Loucy (cell line): Measurements from ENCODE around the gene KIRREL3.

ENCODE experiments used
- H2AFZ ChIP-seq: fragments of 200-600 bp; sonication (generic); 2 replicates; pipeline ENCODE4 v1.6.0; 2016; ENCODE audit warnings: antibody characterized with exemption, mild to moderate bottlenecking, low read length, moderate library complexity
- H3F3A ChIP-seq: fragments of 200-600 bp; 2 replicates; pipeline ENCODE4 v1.6.0; 2016; ENCODE audit warnings: antibody characterized with exemption, low read depth, mild to moderate bottlenecking
- H3K27me3 ChIP-seq: fragments of 200-600 bp; sonication (generic); 2 replicates; pipeline ENCODE4 v1.6.1; 2014; ENCODE audit warnings: low read length, mild to moderate bottlenecking; ENCODE audit not compliant: insufficient read depth, poor library complexity, severe bottlenecking
- H3K36me3 ChIP-seq: fragments of 200-600 bp; sonication (generic); 2 replicates; pipeline ENCODE4 v1.6.1; 2016; ENCODE audit warnings: low read length; ENCODE audit not compliant: insufficient read depth
- H3K4me1 ChIP-seq: fragments of 200-600 bp; sonication (generic); 2 replicates; pipeline ENCODE4 v1.5.1; 2014; ENCODE audit warnings: low read length, mild to moderate bottlenecking; ENCODE audit not compliant: insufficient read depth, poor library complexity, severe bottlenecking
- H3K4me2 ChIP-seq: fragments of 200-600 bp; sonication (generic); 2 replicates; pipeline ENCODE4 v1.6.0; 2014; ENCODE audit warnings: antibody characterized with exemption, low read length, low read depth, mild to moderate bottlenecking; ENCODE audit not compliant: poor library complexity, severe bottlenecking
- H3K4me3 ChIP-seq: fragments of 200-600 bp; sonication (generic); 2 replicates; pipeline ENCODE4 v1.5.1; 2014; ENCODE audit warnings: low read length, mild to moderate bottlenecking, mixed read lengths; ENCODE audit not compliant: poor library complexity, severe bottlenecking
- H3K79me2 ChIP-seq: fragments of 200-600 bp; sonication (generic); 2 replicates; pipeline ENCODE4 v1.6.1; 2014; ENCODE audit warnings: low read length; ENCODE audit not compliant: insufficient read depth
- H3K9ac ChIP-seq: fragments of 200-600 bp; sonication (generic); 2 replicates; pipeline ENCODE4 v1.6.0; 2014; ENCODE audit warnings: mild to moderate bottlenecking, low read depth, low read length, moderate library complexity; ENCODE audit not compliant: poor library complexity, severe bottlenecking
- H3K9me2 ChIP-seq: fragments of 200-600 bp; sonication (generic); replicated peaks from 2 replicates; pipeline ENCODE4 v1.6.1; 2016; ENCODE audit warnings: low read depth, low read length, mixed read lengths
- H3K9me3 ChIP-seq: fragments of 200-600 bp; sonication (generic); 2 replicates; pipeline ENCODE4 v1.6.1; 2014; ENCODE audit warnings: mild to moderate bottlenecking, antibody characterized with exemption, low read length, low read depth; ENCODE audit not compliant: insufficient read depth
- H4K20me1 ChIP-seq: fragments of 200-600 bp; sonication (generic); 2 replicates; pipeline ENCODE4 v1.6.0; 2014; ENCODE audit warnings: antibody characterized with exemption, low read length, mild to moderate bottlenecking; ENCODE audit not compliant: insufficient read depth, poor library complexity, severe bottlenecking
- CTCF ChIP-seq: fragments of 200-600 bp; sonication (generic); conservative IDR thresholded peaks from 2 replicates; pipeline ENCODE4 v1.5.1; 2014; ENCODE audit warnings: mild to moderate bottlenecking, antibody characterized with exemption, low read length
- EZH2phosphoT487 ChIP-seq: fragments of 200-600 bp; IDR thresholded peaks from 2 replicates; pipeline ENCODE4 v1.6.1; 2018; ENCODE audit warnings: antibody characterized with exemption, mild to moderate bottlenecking, moderate library complexity, borderline replicate concordance

Gene KIRREL3

DNA sequence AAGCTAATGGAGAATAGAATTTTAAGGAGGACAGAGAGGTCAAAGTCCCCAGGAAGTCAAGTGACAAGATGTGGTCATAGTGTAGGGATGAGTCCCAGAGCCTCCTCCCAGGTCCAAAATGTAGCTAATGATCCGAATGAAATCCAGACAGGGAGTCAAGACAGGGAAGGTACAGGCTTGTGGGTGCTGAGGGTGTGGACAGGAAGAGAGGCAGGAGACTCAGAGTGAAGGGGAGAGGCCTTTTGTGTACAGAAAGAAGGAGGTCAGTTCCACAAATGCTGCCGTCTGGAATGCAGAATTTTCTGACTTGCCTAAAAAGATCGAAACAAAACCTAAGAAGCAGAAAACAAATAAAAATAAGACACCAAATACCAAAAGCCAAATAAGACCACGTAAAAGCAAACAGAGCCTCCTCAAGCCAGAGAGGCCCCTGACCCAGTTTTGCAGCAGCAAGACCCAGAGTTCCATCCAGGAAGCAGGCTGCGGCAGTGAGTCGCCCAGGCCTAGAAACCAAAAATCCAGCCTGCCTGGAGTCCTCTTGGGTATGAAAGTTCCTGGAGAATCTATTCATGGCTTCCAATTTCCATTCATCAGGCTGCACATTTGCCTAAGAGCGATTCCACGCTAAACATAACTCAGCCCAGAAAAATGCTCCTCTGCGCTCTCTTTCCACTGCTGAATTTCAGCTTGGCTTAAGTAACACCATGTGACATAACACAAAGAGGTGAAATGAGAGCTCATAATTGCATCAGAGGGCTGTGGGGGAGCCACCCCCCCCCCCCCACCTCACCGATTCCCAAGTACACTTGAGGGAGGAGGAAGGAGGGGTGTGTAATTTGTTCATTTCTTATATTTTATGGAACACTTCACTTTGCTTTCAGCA is 71.2 kb downstream of the KIRREL3 start:
- H3K4me3 ChIP-seq = no peak overlapping the region
- H3K79me2 ChIP-seq = no peaks in the 10 kb centered on the region
- no peaks in the 10 kb centered on the region for H4K20me1 ChIP-seq
- no peaks in the 10 kb centered on the region for H3K9me3 ChIP-seq
- no peak overlapping the region for H3K9ac ChIP-seq
- no peak overlapping the region for H3K4me2 ChIP-seq
- H3F3A ChIP-seq = no peaks in the 10 kb centered on the region
- no peak overlapping the region for H2AFZ ChIP-seq
- TF ChIP-seq EZH2phosphoT487 (no peak), CTCF (no peak)
- no peaks in the 10 kb centered on the region for H3K27me3 ChIP-seq
- H3K4me1 ChIP-seq = no peaks in the 10 kb centered on the region
- H3K9me2 ChIP-seq = no peaks in the 10 kb centered on the region
- H3K36me3 ChIP-seq = no peaks in the 10 kb centered on the region

GRCh38 chr11:126927623-126928022 is 72.9 kb downstream of the KIRREL3 start:
- no peak overlapping the region for H3K4me3 ChIP-seq
- H2AFZ ChIP-seq = no peak overlapping the region
- H3K9me3 ChIP-seq = no peaks in the 10 kb centered on the region
- H3K4me1 ChIP-seq = no peaks in the 10 kb centered on the region
- H3K79me2 ChIP-seq = no peaks in the 10 kb centered on the region
- no peaks in the 10 kb centered on the region for H4K20me1 ChIP-seq
- H3K27me3 ChIP-seq = no peaks in the 10 kb centered on the region
- no peaks in the 10 kb centered on the region for H3K36me3 ChIP-seq
- TF ChIP-seq EZH2phosphoT487 (no peak), CTCF (no peak)
- no peak overlapping the region for H3K4me2 ChIP-seq
- no peak overlapping the region for H3K9ac ChIP-seq
- no peaks in the 10 kb centered on the region for H3F3A ChIP-seq
- no peaks in the 10 kb centered on the region for H3K9me2 ChIP-seq

- no peaks in the 10 kb centered on the region for H3K9me2 ChIP-seq
- no peaks in the 10 kb centered on the region for H3K27me3 ChIP-seq
- no peaks in the 10 kb centered on the region for H3K36me3 ChIP-seq
- H3K4me3 ChIP-seq = no peak overlapping the region
- no peaks in the 10 kb centered on the region for H3K79me2 ChIP-seq
- H3K9ac ChIP-seq = no peak overlapping the region
- H3K9me3 ChIP-seq = no peaks in the 10 kb centered on the region
- H2AFZ ChIP-seq = no peak overlapping the region
- no peaks in the 10 kb centered on the region for H3K4me1 ChIP-seq
- TF ChIP-seq EZH2phosphoT487 (no peak), CTCF (no peak)
- H3K4me2 ChIP-seq = no peak overlapping the region
- no peaks in the 10 kb centered on the region for H3F3A ChIP-seq
- H4K20me1 ChIP-seq = no peaks in the 10 kb centered on the region
Measured at GRCh38 chr11:126926376-126926791, 74.2 kb downstream of the KIRREL3 start.
